NOMO-1 treated with dmso at 0.1 percent for 144 hours (cell line): ENCODE data around the gene USP13.
"Not testable (repeated sequence)": the region's sequence is repeated elsewhere in the genome, so short reads cannot be mapped to it uniquely, and the experiment has no call there.

ENCODE experiments used
- DNase-seq: peaks from one replicate; lab custom pipeline; 2025; ENCODE audit not compliant: unreplicated experiment; lab: John Stamatoyannopoulos, UW

Gene USP13

DNA sequence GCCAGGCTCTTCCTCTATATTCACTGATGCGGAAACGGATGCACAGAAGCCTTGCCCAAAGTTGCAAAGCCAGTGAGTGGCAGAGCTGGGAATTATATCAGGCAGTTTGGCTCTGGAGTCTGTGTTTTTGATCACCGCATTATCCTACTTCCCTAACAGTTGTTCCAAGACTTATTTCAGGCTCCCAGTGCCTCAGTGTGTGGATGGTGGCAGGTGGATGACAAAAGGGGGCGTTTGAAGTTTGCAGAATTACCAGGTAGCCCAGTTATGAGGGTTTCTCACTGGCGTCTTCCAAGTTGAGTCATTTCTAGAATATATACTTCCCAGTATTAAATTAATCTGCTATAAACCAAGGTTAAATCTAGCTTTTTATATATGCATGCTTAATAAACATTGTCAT, 81.0 kb downstream of the USP13 start:
- no peak for DNase-seq

DNA sequence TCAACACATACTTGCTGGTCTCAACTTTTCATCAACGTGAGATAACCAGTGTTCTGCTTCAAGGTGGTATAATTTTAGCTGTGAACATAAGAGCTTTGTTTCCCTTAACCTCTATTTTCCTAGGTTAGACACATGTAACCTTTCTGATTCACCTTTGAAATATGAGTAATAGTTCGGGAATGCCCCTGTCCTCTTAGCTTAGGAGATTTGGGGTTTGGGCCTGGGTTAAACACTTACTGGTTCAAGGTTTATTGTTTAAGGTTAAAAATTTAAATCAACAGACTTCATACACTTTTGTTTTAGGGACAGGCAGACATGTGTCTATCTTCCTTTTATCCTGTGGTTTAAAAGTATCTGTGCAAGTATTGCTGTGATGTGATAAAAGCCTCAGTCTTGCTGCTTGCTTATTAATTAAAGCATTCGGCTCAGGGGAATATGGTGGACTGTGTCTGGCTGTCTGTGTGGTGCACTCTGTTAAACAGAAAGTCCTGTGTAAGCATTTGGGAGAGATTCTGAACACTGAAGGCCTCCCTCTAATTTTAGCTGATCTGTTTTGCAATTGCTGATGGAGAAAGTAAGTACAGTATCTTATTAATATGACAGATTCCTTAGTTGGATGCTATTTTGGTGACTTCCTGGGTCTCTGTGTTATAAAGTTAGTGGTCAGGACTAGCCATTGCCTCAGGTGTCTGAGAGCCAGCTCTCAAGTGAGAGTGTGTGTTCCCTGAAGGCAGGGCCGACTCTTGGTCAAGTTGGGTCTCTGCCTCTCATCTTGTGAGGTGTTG, 81.8 kb downstream of the USP13 start:
- no peak for DNase-seq

DNA sequence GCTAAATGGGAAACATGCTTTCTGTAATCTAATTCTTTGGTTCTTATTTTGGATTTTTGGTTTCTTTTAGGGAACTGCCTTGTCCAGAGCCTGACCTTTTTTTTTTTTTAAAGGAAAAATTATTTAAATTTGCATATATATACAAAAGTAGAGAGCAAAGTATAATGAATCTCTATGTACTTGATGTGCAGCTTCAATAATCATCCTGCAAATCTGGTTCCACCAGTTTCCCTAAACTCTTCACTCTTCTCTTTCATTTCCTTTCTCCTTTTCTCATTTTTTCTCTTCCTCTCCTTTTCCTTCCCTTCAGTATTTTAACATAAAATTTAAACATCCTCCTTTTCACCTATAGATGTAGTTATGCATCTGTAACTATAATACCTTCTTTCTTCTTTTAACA, 82.5 kb downstream of the USP13 start:
- no peak for DNase-seq

DNA sequence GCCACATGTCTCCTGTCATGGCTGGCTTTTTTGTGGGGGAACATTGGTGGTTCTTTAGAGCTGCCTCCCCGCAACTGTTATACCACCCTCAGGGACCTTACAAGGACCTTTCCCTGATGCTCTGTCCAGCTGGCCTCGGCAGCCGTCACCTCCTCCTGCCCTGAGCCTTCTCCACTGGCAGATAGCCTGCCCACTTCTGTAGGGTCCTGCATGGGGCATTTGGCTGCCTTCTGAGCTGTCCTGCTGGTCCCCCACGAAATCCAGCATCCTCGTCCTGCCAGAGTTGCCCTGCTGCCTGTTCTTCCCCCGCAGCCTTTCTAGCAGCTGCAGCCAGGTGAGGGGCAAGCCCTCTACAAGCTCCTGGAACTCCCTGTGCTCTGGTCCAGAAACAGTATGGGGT, 86.2 kb downstream of the USP13 start:
- DNase-seq = no peak

DNA sequence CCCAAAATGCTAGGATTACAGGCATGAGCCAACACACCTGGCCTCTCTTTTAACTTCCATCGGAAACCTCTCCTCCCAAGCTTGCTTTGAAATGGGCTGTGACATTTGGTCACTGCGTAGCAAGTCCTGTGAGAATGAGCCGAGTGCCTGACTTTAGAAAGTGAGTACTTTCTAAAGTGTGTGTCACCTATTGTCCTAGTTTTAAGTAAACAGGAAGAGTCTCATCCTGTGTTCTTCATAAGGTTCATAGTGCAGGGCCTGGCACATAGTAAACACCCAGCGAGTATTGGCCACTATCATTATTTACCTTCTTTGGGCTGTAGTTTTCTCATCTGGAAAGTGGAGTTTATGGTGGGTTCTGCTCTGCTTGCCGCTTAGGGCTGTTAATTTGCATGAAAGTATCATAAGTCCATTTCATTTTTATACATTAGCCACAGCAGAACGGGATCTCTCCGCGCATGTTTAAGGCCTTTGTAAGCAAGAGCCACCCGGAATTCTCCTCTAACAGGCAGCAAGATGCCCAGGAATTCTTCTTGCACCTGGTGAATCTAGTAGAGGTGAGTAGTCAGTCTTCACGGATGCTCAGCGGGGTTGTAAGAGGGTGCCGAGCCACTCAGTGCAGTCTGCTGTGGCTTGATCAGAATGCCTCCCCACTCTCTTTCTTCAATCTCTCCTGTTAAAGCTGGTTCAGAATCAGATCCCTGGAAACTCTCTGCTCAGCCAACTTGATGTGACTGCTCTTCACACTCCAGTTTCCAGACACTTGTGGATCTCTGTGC, 87.2 kb downstream of the USP13 start:
- DNase-seq = no peak

DNA sequence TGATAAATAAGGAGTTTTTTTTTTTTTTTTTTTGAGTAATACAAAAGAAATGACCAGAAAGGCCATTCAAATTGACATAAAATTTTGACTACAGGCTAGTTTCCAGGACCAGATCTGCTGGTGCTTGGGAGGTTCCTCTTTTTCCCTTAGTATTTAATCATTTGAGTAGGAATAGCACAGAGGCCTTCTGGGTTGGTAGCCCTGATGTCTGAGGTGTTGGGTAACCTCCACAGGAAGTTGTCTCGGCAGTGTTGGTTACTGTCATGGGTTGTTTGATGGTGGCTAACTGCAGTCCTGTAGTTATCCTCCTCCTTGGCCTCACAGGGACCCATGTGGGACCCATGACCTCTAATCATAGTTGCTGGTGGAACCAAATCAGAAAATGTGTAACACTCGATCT, 91.1 kb downstream of the USP13 start:
- peak; percentile 61 for DNase-seq

DNA sequence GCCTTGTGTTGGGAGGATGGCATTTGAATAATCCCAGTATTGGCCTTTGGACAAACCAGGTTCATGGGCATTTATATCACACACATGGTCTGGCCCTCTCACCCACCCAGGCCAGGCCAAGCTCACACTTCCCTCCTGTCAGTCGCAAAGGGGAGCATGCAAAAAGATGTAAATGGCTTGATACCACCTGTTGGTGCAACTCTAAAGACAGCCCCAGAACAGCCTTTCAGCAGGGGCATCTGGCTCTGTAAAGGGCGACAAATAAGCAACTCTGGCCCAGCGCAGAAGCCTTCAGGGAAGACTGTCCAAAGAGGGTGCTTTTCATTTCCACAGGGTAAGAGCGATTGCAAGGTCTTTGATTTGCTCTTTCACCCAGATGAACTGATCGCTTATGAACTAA, 91.8 kb downstream of the USP13 start:
- DNase-seq = no peak

DNA sequence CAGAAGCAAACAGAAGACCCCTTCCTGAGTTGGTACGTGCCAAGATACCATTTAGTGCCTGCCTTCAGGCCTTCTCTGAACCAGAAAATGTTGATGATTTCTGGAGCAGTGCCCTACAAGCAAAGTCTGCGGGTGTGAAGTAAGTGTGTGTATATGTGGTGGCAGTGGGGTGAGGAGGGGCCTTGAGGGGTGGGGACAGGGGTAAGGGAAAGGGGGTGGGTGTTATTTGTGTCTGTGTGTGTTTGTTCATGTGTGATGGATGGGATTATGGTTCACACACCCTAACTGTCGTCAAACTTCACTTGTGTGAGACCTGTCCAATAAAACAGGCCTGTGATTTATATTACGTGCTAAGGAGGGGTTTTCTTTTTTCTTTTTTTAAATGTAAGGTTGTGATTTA, 92.2 kb downstream of the USP13 start:
- no peak for DNase-seq

DNA sequence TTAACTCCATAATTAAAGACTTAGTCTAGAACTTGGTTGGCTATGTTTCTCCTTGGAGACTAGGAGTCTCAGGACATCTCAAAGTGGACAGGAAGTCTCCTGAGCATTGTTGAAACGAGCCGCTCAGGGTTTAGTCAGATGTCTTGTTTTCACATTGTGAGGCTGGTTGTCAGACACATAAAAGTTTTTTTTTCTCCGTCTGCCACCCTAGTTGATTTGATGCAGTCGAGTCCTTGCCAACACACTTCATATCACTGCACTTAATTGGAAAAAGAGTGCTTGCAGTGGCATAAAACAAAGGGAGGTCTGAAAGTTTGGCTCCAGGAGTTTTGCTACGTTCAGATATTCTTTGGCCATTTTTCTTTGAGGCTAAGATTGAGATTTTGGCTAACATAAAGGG, 92.9 kb downstream of the USP13 start:
- DNase-seq = no peak

DNA sequence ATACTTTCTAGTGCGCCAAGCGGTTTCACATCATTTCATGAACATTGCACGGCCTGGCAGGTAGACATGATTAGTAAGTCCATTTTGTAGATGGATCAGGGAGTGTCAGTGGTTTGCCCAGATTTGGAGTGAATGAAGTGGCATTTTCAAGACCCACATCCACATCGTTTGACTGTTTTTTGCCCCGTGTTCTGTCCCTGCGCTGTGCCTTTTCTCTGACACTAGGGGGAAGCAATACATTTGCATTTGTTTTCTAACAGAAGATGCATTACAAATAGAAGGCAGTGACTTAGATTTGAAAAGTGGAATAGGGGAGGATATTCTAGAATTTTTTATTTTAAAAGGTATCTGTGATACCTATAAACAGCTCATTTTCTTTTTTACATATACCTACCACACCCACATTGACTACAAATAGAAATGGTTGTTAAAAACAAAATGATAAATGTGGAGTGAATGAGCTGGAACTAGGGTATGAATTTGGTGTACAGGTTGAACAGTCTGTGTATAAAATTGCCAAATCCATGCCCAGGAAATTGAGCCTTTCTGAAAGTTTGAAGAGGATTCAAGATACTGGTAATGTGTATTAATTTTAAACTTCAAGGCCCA, 98.0 kb downstream of the USP13 start:
- DNase-seq = peak; percentile 3

DNA sequence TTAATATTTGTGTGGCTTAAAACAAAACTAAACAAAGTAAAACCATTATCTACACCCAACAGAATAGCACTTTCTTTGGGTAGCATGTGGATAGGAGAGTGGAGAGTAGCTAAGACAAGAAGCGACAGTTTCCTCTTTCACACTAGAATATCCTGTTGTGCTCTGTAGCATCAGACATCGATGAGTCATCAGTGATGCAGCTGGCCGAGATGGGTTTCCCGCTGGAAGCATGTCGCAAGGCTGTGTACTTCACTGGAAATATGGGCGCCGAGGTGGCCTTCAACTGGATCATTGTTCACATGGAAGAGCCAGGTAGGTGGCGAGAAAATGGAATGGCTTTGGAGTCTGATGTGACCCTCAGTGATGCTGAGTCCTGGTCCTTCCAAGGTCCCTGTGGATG, 108.1 kb downstream of the USP13 start:
- no peak for DNase-seq

DNA sequence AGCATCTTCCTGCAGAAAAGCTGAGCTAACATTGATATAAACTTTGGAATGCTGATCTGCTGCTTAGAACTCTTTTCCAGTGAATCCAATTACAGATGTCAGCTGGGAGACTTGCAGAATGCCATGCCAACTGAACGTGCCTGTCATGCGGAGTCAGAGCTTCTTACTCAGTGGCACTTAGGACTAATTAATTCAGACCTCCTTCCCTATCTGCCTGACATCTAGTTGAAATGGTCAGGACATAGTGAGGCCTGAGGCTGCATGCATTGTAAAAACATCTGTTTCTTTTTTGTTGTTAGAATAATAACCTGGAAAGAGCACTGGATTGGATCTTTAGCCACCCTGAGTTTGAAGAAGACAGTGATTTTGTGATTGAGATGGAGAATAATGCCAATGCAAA, 112.6 kb downstream of the USP13 start:
- no peak for DNase-seq

DNA sequence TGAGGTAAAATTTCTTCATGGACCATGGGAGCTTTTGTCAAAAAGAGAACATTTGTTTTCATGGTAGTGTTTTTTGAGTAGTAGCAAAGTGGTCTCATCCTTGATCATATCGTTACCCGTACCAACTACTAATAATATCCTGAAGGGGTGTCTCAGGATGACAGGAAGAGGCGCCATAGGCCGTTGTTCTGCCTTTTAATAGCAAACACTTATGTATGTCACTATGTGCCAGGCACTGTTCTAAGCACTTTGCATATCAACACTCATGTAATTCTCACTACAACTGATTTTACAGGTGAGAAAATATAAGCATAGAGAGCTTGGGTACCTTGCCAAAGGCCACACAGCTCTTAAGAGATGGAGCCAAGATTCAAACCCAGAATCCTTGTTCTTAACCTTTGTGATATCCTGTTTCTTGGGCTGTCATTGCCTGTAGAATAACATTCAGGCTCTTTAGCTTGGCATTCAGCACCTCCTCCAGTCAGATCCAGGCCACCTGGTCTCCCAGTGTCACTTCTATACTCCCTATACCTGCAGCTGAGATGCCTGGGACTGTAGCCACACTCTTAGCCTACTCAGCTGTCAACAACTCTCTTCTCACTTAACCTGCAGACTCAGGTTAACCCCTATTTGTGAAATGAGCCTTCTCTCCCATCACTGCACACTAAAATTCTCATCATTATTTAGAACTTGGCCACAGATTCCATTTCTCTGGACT, 113.7 kb downstream of the USP13 start:
- DNase-seq = no peak

DNA sequence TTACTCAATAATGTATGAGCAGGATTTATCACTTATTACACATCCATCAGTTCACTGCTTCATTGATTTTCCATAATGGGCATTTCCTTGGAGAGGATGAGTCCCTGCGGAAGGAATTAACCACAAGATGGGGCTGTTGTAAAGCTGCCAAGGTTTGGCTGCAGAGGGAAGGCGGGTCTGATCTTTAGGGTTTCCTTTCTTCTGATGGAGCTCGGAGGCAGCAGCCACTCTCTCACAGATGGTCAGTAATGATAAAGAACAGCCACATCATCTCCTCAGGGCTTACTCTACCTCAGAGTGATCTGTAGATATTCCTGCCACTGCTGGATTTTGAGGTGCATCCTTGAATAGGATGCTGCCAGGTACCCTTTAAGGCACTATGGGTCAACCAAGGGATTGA, 115.2 kb downstream of the USP13 start:
- DNase-seq = no peak

DNA sequence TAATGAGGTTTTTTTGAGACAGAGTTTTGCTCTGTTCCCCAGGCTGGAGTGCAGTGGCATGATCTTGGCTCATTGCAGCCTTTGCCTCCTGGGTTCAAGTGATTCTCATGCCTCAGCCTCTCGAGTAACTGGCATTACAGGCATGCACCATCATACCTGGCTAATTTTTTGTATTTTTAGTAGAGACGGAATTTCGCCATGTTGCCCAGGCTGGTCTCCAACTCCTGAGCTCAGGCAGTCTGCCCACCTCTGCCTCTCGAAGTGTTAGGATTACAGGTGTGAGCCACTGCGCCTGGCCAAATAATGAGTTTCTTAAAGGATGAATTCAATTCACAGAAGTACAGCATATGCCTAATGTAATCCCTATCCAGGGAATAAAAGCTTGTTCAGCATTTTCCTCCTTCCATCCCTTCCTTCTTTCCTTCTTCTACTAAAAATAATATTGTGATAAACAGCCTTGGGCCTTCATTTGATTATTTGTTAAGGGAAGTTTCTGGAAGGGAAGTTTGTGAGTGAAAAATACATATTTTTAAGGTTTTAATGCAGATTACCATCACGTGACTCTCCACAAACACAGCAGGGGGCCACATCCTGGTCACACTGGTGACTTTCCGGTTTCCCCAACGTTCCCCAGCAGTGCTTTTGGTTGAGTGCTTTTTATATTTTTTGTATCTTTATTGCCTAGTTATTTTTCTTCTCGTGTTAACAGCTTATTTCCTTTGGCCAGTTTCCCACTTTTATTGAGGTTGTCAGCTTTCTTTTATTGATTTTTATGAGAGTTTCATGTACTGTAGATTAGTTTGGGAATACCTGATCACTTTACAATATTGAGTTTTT, 116.8 kb downstream of the USP13 start:
- DNase-seq = no peak

DNA sequence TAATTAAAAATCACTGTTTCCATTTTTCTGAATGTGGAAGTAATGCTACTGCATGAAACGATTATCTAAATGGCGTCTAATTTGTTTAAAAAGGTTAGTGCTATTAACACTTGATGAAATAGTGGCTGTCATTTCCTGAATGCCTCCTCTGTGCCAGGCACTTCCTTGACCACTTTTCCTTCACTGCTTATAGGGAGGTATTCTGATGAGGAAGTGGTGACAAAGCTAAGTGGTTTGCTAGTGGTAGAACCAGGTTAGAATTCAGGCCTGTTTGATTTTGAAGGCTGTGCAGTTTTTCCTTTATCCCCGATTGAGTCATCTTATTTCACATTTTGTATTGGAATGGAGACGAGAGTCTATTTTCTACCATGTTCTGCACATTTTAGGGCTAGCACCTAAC, 119.0 kb downstream of the USP13 start:
- DNase-seq = no peak

DNA sequence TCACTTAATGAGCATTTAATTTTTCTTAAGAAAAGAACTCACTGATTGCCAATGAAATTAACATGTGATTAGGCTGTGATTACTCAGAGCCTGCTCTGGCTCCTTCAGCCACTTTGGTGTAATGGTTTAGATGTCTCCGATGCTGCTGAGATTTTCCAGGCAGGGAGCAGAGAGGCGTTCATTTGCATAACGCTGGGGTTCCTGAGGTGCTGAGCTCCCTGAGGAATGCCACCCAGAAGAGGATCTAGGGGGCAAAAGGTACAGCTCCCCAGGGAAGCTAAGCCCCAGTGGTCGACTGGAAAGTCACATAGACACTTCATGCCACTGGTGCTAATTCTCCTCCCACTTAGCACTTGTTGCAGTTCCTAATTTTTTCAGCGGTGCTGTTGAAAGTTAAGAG, 119.5 kb downstream of the USP13 start:
- DNase-seq = no peak

DNA sequence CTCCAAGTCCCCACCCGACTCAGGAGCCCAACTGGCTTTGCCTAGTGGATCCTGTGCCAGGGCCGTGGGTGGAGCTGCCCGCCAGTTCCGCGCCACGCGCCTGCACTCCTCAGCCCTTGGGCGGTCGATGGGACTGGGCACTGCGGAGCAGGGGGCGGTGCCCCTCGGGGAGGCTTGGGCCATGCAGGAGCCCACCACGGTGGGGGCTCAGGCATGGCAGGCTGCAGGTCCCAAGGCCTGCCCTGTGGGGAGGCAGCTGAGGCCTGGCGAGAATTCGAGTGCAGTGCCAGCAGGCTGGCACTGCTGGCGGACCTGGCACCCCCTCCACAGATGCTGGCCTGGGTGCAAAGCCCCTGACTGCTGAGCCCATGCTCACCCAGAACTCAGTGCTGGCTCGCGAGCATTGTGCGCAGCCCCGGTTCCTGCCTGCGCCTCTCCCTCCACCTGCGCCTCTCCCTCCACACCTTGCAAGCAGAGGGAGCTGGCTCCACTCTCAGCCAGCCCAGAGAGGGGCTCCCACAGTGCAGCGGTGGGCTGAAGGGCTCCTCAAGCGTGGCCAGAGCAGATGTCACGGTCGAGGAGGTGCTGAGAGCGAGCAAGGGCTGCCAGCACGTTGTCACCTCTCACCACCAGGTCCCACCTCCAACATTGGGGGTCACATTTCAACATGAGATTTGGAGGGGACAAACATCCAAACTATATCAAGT, 122.7 kb downstream of the USP13 start:
- no peak for DNase-seq

DNA sequence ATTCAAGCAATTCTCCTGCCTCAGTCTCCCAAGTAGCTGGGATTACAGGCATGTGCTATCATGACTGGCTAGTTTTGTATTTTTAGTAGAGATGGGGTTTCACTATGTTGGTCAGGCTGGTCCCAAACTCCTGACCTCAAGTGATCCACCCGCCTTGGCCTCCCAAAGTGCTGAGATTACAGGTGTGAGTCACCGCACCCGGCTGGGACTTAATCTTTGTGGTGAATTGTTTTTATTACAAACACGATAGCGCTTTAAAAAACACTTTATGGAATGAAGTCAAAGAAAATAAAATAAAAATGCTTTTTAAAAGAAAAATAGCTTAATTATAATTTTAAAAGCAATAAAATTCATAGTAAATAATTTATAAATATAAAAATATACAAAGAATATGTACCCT, 130.0 kb downstream of the USP13 start:
- not testable (repeated sequence) for DNase-seq

DNA sequence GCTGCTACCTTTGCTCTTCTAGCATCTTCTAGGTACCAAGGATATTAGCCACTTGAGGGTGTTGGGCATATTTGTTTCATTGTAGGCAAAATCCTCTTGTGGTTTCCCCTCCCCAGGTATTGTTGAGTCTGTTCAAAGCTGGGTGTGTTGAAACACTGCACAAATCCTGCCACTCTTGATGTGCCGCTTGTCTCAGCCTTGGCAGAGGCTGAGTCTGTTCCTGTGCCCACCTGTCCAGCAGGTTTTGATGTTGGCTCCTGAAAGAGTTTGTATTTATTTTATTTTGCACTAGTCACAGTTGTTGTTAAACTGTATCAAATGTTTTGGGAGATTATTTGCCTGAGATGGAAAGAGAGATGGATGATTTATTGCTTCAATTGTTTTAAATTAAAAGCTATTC, 136.2 kb downstream of the USP13 start:
- no peak for DNase-seq
